HL-60 (cell line): ENCODE data around the gene FUT7.

ENCODE experiments used
- DNase-seq, 2 experiments: peaks; one replicate each; pipeline ENCODE4 v3.0.0-alpha.2; 2010 to 2020; ENCODE audit warnings: low read depth in 1 of 2, low spot score in 1 of 2
- H3K27ac ChIP-seq: fragments of 250-450 bp; sonication (Bioruptor Pico); replicated peaks from 2 replicates; pipeline ENCODE4 v1.5.1; 2020; ENCODE audit warnings: mild to moderate bottlenecking, moderate library complexity
- H3K27me3 ChIP-seq: fragments of 250-450 bp; sonication (Bioruptor Pico); 2 replicates; pipeline ENCODE4 v1.5.1; 2021; ENCODE audit warnings: mild to moderate bottlenecking, moderate library complexity; ENCODE audit not compliant: insufficient read depth, poor library complexity, severe bottlenecking
- H3K4me3 ChIP-seq: replicated peaks from 2 replicates; pipeline ENCODE4 v1.5.1; 2011; ENCODE audit warnings: mild to moderate bottlenecking, control low read depth, low read length; ENCODE audit not compliant: insufficient read depth
- GABPA ChIP-seq: IDR thresholded peaks from 2 replicates; pipeline ENCODE4 v1.6.1; 2012; ENCODE audit warnings: low read depth
- POLR2AphosphoS5 ChIP-seq: IDR thresholded peaks from 2 replicates; pipeline ENCODE4 v1.6.1; 2012; ENCODE audit warnings: low read depth
- SPI1 ChIP-seq: IDR thresholded peaks from 2 replicates; pipeline ENCODE4 v1.6.1; 2012; ENCODE audit warnings: low read depth, mild to moderate bottlenecking, borderline replicate concordance
- TF ChIP-seq, protein P1 (sequence below): IDR thresholded peaks from 2 replicates; pipeline ENCODE4 v1.6.1; 2012; ENCODE audit warnings: low read depth; ENCODE audit not compliant: insufficient replicate concordance
- TF ChIP-seq, protein P2 (sequence below): IDR thresholded peaks from one replicate; pipeline ENCODE4 v1.5.1; 2011; ENCODE audit warnings: low read length, control low read depth, inconsistent platforms; ENCODE audit not compliant: insufficient read depth

Gene FUT7

DNA sequence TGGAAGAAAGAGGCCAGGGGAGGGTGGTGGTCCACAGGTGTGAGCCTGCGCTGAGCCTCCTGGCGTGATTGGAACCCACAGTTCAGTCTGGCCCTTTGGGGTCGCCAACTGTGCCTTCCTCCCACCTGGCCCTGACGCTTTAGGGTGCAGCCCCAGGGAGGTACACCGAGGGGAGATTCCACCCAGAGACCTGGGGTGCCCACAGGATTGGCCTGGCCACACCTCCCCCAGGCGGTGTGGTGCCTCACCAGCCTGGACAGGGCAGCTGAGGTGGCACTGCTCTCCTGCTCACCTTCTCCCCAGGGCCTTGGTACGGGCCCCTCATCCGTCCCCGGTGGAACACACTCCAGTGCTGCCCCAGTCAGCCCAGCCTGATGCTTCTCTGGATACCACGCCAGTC lies 34.5 kb downstream of the FUT7 start:
- TF ChIP-seq POLR2AphosphoS5 (no peak), GABPA (no peak)
- TF ChIP-seq, protein P1, sequence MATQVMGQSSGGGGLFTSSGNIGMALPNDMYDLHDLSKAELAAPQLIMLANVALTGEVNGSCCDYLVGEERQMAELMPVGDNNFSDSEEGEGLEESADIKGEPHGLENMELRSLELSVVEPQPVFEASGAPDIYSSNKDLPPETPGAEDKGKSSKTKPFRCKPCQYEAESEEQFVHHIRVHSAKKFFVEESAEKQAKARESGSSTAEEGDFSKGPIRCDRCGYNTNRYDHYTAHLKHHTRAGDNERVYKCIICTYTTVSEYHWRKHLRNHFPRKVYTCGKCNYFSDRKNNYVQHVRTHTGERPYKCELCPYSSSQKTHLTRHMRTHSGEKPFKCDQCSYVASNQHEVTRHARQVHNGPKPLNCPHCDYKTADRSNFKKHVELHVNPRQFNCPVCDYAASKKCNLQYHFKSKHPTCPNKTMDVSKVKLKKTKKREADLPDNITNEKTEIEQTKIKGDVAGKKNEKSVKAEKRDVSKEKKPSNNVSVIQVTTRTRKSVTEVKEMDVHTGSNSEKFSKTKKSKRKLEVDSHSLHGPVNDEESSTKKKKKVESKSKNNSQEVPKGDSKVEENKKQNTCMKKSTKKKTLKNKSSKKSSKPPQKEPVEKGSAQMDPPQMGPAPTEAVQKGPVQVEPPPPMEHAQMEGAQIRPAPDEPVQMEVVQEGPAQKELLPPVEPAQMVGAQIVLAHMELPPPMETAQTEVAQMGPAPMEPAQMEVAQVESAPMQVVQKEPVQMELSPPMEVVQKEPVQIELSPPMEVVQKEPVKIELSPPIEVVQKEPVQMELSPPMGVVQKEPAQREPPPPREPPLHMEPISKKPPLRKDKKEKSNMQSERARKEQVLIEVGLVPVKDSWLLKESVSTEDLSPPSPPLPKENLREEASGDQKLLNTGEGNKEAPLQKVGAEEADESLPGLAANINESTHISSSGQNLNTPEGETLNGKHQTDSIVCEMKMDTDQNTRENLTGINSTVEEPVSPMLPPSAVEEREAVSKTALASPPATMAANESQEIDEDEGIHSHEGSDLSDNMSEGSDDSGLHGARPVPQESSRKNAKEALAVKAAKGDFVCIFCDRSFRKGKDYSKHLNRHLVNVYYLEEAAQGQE = no peak
- no peak overlapping the region for H3K4me3 ChIP-seq
- H3K27me3 ChIP-seq = no peaks in the 10 kb centered on the region
- no peak for DNase-seq
- H3K27ac ChIP-seq = no peak overlapping the region

DNA sequence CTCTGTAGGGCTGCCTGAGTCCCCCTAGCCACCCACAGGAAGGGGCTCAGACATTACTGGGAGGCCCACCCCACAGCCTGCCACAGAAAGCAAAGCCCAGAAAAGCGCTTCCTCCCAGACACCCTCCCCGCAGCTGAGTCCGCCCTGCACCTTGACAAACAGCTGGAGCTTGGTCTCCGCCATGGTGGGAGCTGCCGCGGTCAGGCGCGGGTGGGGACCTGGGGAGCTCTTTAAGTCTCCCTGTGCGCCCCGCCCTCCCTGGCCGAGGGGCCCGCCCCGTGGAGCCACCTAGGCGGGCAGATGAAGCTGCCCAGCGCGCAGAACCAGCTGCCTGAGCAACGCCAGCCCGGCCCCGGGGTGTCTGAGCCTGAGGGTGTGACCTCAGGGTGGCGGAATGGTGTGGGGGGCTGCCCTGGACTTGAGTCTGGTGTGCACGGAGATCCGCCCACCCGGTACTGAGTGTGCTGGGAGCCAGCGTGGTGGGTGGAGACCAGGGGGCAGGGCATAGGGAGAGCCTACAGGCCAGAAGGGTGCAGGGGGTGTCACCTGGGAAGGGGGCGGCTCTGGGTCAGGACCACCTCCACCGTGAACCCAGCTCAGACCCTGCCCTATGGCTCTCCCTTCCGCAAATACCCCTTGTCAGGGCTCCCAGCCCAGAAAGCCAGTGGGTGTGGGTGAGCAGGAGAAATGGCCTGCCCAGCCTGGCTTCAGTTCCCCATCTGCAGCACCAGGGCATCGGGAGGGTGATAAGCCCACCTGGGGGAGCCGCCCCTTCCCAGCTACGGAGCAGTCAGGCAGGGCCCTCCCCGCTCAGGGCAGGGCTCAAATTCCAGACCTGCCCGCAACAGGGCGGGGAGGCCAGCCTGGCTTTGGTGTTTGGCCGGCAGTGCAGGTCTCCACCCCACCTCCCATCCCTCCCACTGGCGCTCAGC lies 35.3 kb downstream of the FUT7 start, which contains the start of gene CLIC3:
TSS of gene CLIC3 (minus strand) at position 208 of the 932 bp plus-strand sequence. CDS start at position 183, 25 bp downstream.
- peak; percentile 19 to 60 for DNase-seq
- Histone ChIP-seq H3K4me3 (no peak within 1 kb of the TSS), H3K27me3 (no peaks in the 10 kb centered on the region), H3K27ac (no peak within 1 kb of the TSS)
- TF ChIP-seq GABPA = no peak
- TF ChIP-seq, protein P1 = no peak
- no peak; the same call in 1 of the 2 replicates for TF ChIP-seq SPI1
- TF ChIP-seq POLR2AphosphoS5 = no peak; the same call in 1 of the 2 replicates
- TF ChIP-seq, protein P2, sequence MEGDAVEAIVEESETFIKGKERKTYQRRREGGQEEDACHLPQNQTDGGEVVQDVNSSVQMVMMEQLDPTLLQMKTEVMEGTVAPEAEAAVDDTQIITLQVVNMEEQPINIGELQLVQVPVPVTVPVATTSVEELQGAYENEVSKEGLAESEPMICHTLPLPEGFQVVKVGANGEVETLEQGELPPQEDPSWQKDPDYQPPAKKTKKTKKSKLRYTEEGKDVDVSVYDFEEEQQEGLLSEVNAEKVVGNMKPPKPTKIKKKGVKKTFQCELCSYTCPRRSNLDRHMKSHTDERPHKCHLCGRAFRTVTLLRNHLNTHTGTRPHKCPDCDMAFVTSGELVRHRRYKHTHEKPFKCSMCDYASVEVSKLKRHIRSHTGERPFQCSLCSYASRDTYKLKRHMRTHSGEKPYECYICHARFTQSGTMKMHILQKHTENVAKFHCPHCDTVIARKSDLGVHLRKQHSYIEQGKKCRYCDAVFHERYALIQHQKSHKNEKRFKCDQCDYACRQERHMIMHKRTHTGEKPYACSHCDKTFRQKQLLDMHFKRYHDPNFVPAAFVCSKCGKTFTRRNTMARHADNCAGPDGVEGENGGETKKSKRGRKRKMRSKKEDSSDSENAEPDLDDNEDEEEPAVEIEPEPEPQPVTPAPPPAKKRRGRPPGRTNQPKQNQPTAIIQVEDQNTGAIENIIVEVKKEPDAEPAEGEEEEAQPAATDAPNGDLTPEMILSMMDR = no peak

DNA sequence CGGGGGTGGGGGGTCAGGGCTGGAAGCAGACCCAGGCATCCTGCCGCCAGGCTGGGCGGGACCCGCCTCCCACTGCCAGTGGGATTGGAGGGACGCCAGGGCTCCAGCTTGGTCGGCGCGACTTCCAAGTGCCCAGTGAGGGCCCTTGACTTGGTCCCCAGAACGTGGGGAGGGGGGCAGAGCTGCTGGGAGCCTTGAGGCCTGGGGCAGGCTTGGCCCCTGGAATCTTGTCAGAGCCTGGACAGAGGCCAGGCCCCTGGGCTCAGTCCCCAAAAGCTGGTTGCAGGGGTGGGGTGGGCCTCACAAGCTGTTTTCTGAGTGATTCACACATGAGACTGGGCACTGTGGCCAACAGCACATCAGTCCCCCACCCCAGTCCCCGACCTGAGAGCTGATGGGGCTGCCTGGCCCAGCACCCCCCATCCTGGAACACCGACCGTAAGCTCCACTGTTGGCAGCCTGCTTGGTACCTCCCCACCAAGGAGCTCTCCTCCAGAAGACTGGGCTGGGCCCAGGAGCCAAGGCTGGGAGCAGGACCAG lies 36.0 kb downstream of the FUT7 start:
- no peak for DNase-seq
- no peak overlapping the region for H3K27ac ChIP-seq
- TF ChIP-seq SPI1 = no peak
- no peak for TF ChIP-seq POLR2AphosphoS5
- TF ChIP-seq, protein P2 = no peak
- no peaks in the 10 kb centered on the region for H3K27me3 ChIP-seq
- no peak overlapping the region for H3K4me3 ChIP-seq

DNA sequence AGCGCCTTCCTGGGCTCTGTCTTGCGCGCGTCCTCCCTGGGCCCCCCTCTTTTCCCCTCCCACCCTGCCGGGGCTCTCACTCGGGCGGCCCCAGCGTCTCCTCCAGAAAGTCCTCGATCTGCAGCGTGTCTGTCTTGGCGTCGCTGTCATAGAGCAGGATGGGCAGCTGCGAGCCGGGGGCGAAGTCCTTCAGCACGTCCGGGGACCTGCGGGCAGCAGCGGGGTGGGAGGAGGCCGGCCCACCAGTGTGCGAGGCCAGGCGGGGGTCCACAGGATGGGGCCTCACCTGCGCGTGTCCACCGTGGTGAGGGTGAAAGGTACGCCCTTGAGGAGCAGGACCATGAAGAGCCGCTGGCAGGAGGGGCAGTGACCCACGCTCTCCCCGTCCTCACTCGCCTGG lies 36.5 kb downstream of the FUT7 start:
- no peak for TF ChIP-seq POLR2AphosphoS5
- no peak for TF ChIP-seq GABPA
- TF ChIP-seq, protein P2 = no peak
- no peak for TF ChIP-seq SPI1
- TF ChIP-seq, protein P1 = no peak
- no peak overlapping the region for H3K4me3 ChIP-seq
- no peak overlapping the region for H3K27ac ChIP-seq
- H3K27me3 ChIP-seq = no peaks in the 10 kb centered on the region
- DNase-seq = no peak
